LNCaP clone FGC (cell line): ENCODE results near the gene ZBTB4.

ENCODE experiments used
- DNase-seq: peaks from one replicate; pipeline ENCODE4 v3.0.0-alpha.2; 2011; ENCODE audit warnings: low read depth
- H3K4me3 ChIP-seq: 2 replicates; pipeline ENCODE4 v1.5.1; 2011; ENCODE audit warnings: mild to moderate bottlenecking, low read depth, low read length, control low read depth
- TF ChIP-seq, protein P1 (sequence below): IDR thresholded peaks from 2 replicates; pipeline ENCODE4 v1.5.1; 2012; ENCODE audit warnings: mild to moderate bottlenecking; ENCODE audit not compliant: control insufficient read depth, insufficient read depth; ENCODE audit errors: extremely low read depth

ZBTB4 gene

DNA sequence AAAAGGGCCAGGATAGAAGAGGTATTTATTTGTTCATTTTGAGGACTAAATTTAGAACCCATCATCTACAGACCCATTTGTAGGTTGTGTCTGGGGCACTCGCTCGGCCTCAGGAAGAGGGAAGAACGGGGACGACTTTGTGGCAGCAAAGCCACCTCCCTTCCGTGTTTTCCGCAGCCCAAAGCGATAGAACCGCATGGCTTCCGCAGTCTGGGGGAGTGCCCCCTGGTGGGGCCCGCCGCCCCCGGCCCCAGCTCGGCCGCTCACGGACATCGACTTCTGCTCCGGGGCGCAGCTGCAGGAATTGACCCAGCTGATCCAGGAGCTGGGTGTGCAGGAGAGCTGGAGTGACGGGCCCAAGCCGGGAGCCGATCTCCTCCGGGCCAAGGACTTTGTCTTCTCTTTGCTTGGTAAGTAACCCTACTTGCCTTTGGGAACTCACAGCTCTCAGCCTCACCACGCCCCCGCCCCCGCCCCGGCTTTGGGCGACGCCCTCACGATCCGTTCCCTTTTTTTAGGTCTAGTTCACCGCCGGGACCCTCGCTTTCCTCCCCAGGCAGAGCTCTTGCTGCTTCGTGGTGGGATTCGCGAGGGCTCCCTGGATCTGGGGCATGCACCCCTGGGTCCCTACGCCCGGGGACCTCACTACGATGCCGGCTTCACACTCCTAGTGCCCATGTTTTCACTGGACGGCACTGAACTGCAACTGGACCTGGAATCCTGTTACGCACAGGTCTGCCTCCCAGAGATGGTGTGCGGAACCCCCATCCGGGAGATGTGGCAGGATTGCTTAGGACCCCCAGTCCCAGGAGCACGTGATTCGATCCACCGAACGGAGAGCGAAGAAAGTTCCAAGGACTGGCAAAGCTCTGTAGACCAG lies 43.5 kb downstream of the ZBTB4 start:
- H3K4me3 ChIP-seq: peak overlapping the region; percentile 60
- TF ChIP-seq, protein P1, sequence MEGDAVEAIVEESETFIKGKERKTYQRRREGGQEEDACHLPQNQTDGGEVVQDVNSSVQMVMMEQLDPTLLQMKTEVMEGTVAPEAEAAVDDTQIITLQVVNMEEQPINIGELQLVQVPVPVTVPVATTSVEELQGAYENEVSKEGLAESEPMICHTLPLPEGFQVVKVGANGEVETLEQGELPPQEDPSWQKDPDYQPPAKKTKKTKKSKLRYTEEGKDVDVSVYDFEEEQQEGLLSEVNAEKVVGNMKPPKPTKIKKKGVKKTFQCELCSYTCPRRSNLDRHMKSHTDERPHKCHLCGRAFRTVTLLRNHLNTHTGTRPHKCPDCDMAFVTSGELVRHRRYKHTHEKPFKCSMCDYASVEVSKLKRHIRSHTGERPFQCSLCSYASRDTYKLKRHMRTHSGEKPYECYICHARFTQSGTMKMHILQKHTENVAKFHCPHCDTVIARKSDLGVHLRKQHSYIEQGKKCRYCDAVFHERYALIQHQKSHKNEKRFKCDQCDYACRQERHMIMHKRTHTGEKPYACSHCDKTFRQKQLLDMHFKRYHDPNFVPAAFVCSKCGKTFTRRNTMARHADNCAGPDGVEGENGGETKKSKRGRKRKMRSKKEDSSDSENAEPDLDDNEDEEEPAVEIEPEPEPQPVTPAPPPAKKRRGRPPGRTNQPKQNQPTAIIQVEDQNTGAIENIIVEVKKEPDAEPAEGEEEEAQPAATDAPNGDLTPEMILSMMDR: no peak
- DNase-seq: no peak

DNA sequence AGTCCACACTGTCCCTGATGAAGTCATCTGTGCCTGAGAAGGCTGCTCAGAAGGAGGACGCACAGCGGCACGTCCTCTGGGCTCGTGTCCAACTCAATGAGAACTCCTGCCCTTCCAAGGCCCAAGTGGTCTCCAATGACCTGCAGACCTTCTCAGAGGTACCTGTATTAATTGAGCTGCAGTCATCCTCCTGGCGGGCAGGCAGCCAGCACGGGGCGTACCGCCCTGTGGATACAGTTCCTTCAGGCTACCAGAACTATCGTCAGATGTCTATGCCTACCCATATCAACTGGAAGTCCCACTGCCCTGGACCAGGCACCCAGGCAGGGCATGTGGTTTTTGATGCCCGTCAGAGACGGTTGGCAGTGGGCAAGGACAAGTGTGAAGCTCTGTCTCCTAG lies 47.1 kb downstream of the ZBTB4 start:
- no peak overlapping the region for H3K4me3 ChIP-seq
- DNase-seq: no peak
- TF ChIP-seq, protein P1: no peak

DNA sequence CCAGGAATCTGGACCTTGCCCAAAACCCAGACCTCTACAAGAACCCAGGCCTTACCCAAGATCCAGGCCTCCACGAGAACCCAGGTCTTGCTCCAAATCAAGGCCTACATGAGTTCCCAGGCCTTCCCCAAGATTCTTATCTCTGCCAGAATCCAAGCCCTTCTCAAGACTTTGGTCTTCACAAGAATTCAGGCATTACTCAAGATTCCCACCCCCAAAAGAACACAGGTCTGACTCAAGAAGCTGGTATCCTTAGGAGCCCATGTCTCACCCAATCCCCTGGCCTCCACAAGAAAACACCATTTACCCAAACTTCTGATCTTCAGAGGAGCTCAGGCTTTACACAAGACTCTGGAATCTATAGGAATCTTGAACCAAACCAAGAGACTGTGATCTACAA lies 48.2 kb downstream of the ZBTB4 start:
- TF ChIP-seq, protein P1: no peak
- DNase-seq: no peak
- no peak overlapping the region for H3K4me3 ChIP-seq

DNA sequence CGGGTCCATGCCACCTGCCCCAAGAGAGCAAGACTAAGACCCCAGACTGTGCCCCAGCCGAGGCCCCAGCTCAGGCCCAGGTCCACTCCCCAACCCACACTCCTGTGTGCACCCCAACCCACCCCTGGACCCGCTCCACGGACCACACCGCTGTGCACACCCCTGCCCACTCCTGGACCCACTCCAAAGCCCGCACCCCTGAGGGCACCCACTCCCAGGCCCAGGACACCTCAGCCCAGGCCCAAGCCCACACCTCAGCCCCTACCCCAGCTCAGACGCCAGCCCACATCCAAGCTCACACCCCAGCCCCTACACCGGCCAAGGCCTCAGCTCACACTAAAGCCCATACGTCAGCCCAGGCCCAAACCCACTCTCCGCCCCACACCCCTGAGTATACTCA lies 49.7 kb downstream of the ZBTB4 start:
- no peak overlapping the region for H3K4me3 ChIP-seq
- DNase-seq: no peak
- TF ChIP-seq, protein P1: no peak

DNA sequence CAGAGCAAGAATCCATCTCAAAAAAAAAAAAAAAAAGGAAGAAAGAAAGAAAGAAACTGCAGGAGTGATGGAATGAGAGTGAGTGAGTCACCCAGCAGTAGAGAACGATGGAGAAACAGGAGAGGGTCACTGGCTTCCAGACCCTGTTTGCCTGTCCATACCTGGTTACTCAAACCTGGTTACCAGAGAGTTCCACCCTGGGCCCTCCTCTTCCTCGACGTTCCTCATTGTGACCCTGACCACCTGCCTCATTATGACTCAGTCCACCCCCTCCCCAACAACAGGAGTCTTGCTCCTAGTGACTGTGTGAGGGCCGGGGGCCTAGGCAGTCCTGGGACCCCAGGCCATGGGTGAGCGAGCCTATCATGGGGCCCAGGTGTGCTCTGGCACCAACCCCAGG lies 50.9 kb downstream of the ZBTB4 start, which contains the start of gene SPEM3:
Gene SPEM3 (plus strand): TSS at position 301 of the 400 bp plus-strand sequence. CDS start 46 bp downstream, at position 347.
- DNase-seq: no peak
- TF ChIP-seq, protein P1: no peak
- no peak within 1 kb of the TSS for H3K4me3 ChIP-seq

DNA sequence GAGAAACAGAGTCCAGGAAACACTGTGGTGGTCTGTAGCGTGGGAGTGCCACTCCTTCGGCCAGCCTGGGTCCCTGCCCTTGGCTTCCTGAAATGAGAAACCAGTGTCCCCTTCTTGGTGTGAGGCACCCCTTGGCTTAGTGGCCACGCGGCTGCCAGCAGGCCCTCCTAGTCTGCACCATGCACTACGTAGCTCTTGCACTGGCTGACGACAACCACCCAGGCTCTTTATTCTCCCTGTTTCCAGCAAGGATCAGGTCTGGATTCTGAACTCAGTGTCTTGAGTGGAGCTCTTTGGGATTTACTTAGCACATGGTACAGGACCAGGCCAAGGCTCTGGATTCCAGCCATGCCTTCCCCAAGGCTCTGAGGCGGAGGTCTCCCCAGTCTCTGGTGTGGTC lies 51.9 kb downstream of the ZBTB4 start:
- no peak overlapping the region for H3K4me3 ChIP-seq
- DNase-seq: no peak
- TF ChIP-seq, protein P1: no peak
